GM12878 (cell line): Measurements from ENCODE around the gene HPS3.

Experiments used
- CREM ChIP-seq: IDR thresholded peaks from 2 replicates; pipeline ENCODE4 v1.6.1; 2014; ENCODE audit warnings: antibody characterized with exemption, low read depth
- CTCF ChIP-seq, 3 experiments: IDR thresholded peaks in 2 of 3; conservative IDR thresholded peaks in 1 of 3; 2 replicates each; pipeline ENCODE4 v1.5.1; 2011; ENCODE audit warnings: low read depth in 3 of 3, low read length in 3 of 3, mild to moderate bottlenecking in 3 of 3, control low read depth in 2 of 3, moderate library complexity in 2 of 3, inconsistent platforms in 1 of 3, mixed read lengths in 1 of 3; ENCODE audit not compliant: control insufficient read depth in 2 of 3, insufficient read depth in 1 of 3; ENCODE audit errors: extremely low read depth in 1 of 3
- CUX1 ChIP-seq: IDR thresholded peaks from 2 replicates; pipeline ENCODE4 v1.6.1; 2012; ENCODE audit warnings: improper control_type of control experiment, low read depth, low read length; ENCODE audit not compliant: insufficient replicate concordance
- E2F8 ChIP-seq: fragments of 450-650 bp; IDR thresholded peaks from 2 replicates; pipeline ENCODE4 v1.6.1; 2018; ENCODE audit warnings: mild to moderate bottlenecking, low read depth, moderate library complexity; ENCODE audit not compliant: partially characterized antibody
- FOXM1 ChIP-seq: IDR thresholded peaks from 2 replicates; pipeline ENCODE4 v1.6.1; 2012; ENCODE audit warnings: low read depth, mild to moderate bottlenecking, inconsistent platforms, low read length, moderate library complexity
- MEF2A ChIP-seq: IDR thresholded peaks from 2 replicates; pipeline ENCODE4 v1.6.1; 2011; ENCODE audit warnings: low read depth, mild to moderate bottlenecking, low read length, moderate library complexity; ENCODE audit not compliant: insufficient read depth
- NR2C2 ChIP-seq: IDR thresholded peaks from 2 replicates; pipeline ENCODE4 v1.6.1; 2011; ENCODE audit warnings: borderline replicate concordance, low read depth; ENCODE audit not compliant: control insufficient read depth, insufficient read length
- POLR2A ChIP-seq: IDR thresholded peaks from 2 replicates; pipeline ENCODE4 v1.6.1; 2011; ENCODE audit warnings: low read depth, mild to moderate bottlenecking, low read length
- SMC3 ChIP-seq: IDR thresholded peaks from 2 replicates; pipeline ENCODE4 v1.6.1; 2011; ENCODE audit warnings: low read length, improper control_type of control experiment, borderline replicate concordance
- SUZ12 ChIP-seq: fragments of 200-600 bp; sonication (generic); IDR thresholded peaks from one replicate; pipeline ENCODE4 v1.6.1; 2018; ENCODE audit warnings: antibody characterized with exemption, mild to moderate bottlenecking; ENCODE audit not compliant: unreplicated experiment
- YY1 ChIP-seq: IDR thresholded peaks from 2 replicates; pipeline ENCODE4 v1.6.1; 2011; ENCODE audit warnings: low read depth, mild to moderate bottlenecking, low read length

- TF ChIP-seq FOXM1 (no peak), SUZ12 (no peak), NR2C2 (no peak), YY1 (no peak), CUX1 (no peak), SMC3 (no peak), POLR2A (no peak), CREM (no peak), MEF2A (no peak), E2F8 (no peak), CTCF (IDR thresholded peaks at IDR 0.05 in 2 of 3, conservative IDR thresholded peaks at IDR 0.05 in 1 of 3; ENCODE audit: control insufficient read depth in 2 of 3, extremely low read depth in 1 of 3, insufficient read depth in 1 of 3, low read depth in 3 of 3, low read length in 3 of 3) (no peak)
Measured at GRCh38 chr3:149214702-149215101, 85.3 kb downstream of the HPS3 start.
